Keratinocyte (primary cell): Measurements from ENCODE around the gene ANO10. TPM values are rescaled to one million over a fixed set of nuclear protein-coding genes. Genes with fewer than 3 reads are reported as not detected.

Experiments
- DNase-seq: peaks from one replicate; pipeline ENCODE4 v3.0.0-alpha.2; 2011; ENCODE audit warnings: low read depth, missing footprints, low spot score
- FAIRE-seq: peaks from 2 replicates; lab custom pipeline; 2011; peaks lifted over from hg19 to GRCh38; lab: Jason Lieb, UNC
- H2AFZ ChIP-seq: 2 replicates; pipeline ENCODE4 v1.6.0; 2012; ENCODE audit warnings: low read length, control low read depth, inconsistent platforms; ENCODE audit not compliant: control insufficient read depth
- H3K27ac ChIP-seq: 2 replicates; pipeline ENCODE4 v1.5.1; 2011; ENCODE audit warnings: low read length; ENCODE audit not compliant: control insufficient read depth, insufficient read depth
- H3K27me3 ChIP-seq: 3 replicates; pipeline ENCODE4 v1.6.0; 2011; ENCODE audit warnings: low read length; ENCODE audit not compliant: control insufficient read depth, insufficient read depth; ENCODE audit errors: extremely low read depth
- H3K36me3 ChIP-seq, 2 experiments: 2 replicates in 1 of 2; 3 replicates in 1 of 2; pipeline ENCODE4 v1.5.1; 2011; ENCODE audit warnings: low read length in 2 of 2, mild to moderate bottlenecking in 1 of 2; ENCODE audit not compliant: control insufficient read depth in 2 of 2, insufficient read depth in 2 of 2; ENCODE audit errors: extremely low read depth in 1 of 2
- H3K4me1 ChIP-seq: 3 replicates; pipeline ENCODE4 v1.5.1; 2011; ENCODE audit warnings: low read length; ENCODE audit not compliant: control insufficient read depth, insufficient read depth; ENCODE audit errors: extremely low read depth
- H3K4me2 ChIP-seq: 3 replicates; pipeline ENCODE4 v1.6.0; 2011; ENCODE audit warnings: low read depth, low read length; ENCODE audit not compliant: control insufficient read depth, insufficient read depth; ENCODE audit errors: extremely low read depth
- H3K4me3 ChIP-seq, 3 experiments: fragments of 200-600 bp in 1 of 3; sonication (generic) in 1 of 3; 2 replicates in 2 of 3; 3 replicates in 1 of 3; pipeline ENCODE4 v1.5.1; 2011 to 2016; ENCODE audit warnings: low read length in 3 of 3, mild to moderate bottlenecking in 3 of 3, control low read depth in 2 of 3, inconsistent platforms in 1 of 3, low read depth in 1 of 3, mixed read lengths in 1 of 3, mixed run types in 1 of 3, moderate library complexity in 1 of 3; ENCODE audit not compliant: control insufficient read depth in 2 of 3, insufficient read depth in 2 of 3; ENCODE audit errors: extremely low read depth in 1 of 3
- H3K79me2 ChIP-seq: 2 replicates; pipeline ENCODE4 v1.6.0; 2012; ENCODE audit warnings: low read length; ENCODE audit not compliant: control insufficient read depth, insufficient read depth
- H3K9ac ChIP-seq: 3 replicates; pipeline ENCODE4 v1.6.0; 2011; ENCODE audit warnings: low read length; ENCODE audit not compliant: control insufficient read depth, insufficient read depth; ENCODE audit errors: extremely low read depth
- H3K9me1 ChIP-seq: 3 replicates; pipeline ENCODE4 v1.6.0; 2011; ENCODE audit warnings: low read length; ENCODE audit not compliant: control insufficient read depth, insufficient read depth; ENCODE audit errors: extremely low read depth
- H3K9me3 ChIP-seq: 2 replicates; pipeline ENCODE4 v1.5.1; 2012; ENCODE audit warnings: low read depth, low read length; ENCODE audit not compliant: control insufficient read depth
- H4K20me1 ChIP-seq: 3 replicates; pipeline ENCODE4 v1.6.0; 2011; ENCODE audit warnings: low read length; ENCODE audit not compliant: control insufficient read depth, insufficient read depth; ENCODE audit errors: extremely low read depth
- CTCF ChIP-seq, 3 experiments: IDR thresholded peaks in 1 of 3; conservative IDR thresholded peaks in 1 of 3; optimal IDR thresholded peaks in 1 of 3; 2 replicates in 2 of 3; 3 replicates in 1 of 3; pipeline versions ENCODE3 to v1.5.1; 2011; ENCODE audit warnings: low read length in 3 of 3, mild to moderate bottlenecking in 3 of 3, moderate library complexity in 2 of 3, control low read depth in 1 of 3, inconsistent platforms in 1 of 3; ENCODE audit not compliant: insufficient read depth in 2 of 3; ENCODE audit errors: extremely low read depth in 1 of 3
- EZH2 ChIP-seq: IDR thresholded peaks from one replicate; pipeline ENCODE4 v1.6.1; 2012; ENCODE audit warnings: inconsistent platforms, mild to moderate bottlenecking, low read length, moderate library complexity
- dilution Hi-C: fragments of 300-500 bp; cut with MboI; formaldehyde crosslinking; loops from one replicate; pipeline ENCODE4 v1.7.0; 2020; ENCODE audit warnings: low sequenced_read_pairs; ENCODE audit not compliant: extremely low pct_ligation_motif_present
- polyA plus RNA-seq, 5 experiments: library from polyadenylated mRNA; depleted of rRNA in 3 of 5; stranded (reverse) in 3 of 5; stranded (forward) in 1 of 5; unstranded in 1 of 5; fragments of >200 nt; gene quantifications; 1 replicate in 1 of 5; 2 replicates in 3 of 5; 3 replicates in 1 of 5; pipeline versions ENCODE4 v1.2.1 to v1.2.3, GENCODE V29; 2011 to 2012; ENCODE audit warnings: missing spikeins in 2 of 5, low read depth in 1 of 5, low replicate concordance in 1 of 5

ANO10 gene
- polyA plus RNA-seq, 1 donor (not counting 4 experiments of a cell fraction or from before 2014, with no cell fraction given), result 48.8 TPM

GRCh38 chr3:43327582-43327979, 294.2 kb downstream of the ANO10 start:
- Histone ChIP-seq H3K9me3 (no peaks in the 10 kb centered on the region), H3K4me3 (no peak overlapping the region), H4K20me1 (no peaks in the 10 kb centered on the region), H3K9me1 (no peaks in the 10 kb centered on the region), H3K27me3 (no peaks in the 10 kb centered on the region), H3K36me3 (peaks cover 0 to 1% of the 10 kb centered on the region in 2 experiments), H3K4me2 (no peak overlapping the region), H3K9ac (no peak overlapping the region), H2AFZ (no peak overlapping the region), H3K27ac (no peak overlapping the region), H3K4me1 (peaks cover 7% of the 10 kb centered on the region), H3K79me2 (peaks cover 52% of the 10 kb centered on the region)
- no peak for FAIRE-seq
- dilution Hi-C loops, result no loop called here
- DNase-seq, result no peak
- no peak for TF ChIP-seq EZH2
- no peak for TF ChIP-seq CTCF (optimal IDR thresholded peaks at IDR 0.05 in 1 of 3, IDR thresholded peaks at IDR 0.05 in 1 of 3, conservative IDR thresholded peaks at IDR 0.05 in 1 of 3; ENCODE audit: extremely low read depth in 1 of 3, insufficient read depth in 2 of 3, low read length in 3 of 3)

DNA sequence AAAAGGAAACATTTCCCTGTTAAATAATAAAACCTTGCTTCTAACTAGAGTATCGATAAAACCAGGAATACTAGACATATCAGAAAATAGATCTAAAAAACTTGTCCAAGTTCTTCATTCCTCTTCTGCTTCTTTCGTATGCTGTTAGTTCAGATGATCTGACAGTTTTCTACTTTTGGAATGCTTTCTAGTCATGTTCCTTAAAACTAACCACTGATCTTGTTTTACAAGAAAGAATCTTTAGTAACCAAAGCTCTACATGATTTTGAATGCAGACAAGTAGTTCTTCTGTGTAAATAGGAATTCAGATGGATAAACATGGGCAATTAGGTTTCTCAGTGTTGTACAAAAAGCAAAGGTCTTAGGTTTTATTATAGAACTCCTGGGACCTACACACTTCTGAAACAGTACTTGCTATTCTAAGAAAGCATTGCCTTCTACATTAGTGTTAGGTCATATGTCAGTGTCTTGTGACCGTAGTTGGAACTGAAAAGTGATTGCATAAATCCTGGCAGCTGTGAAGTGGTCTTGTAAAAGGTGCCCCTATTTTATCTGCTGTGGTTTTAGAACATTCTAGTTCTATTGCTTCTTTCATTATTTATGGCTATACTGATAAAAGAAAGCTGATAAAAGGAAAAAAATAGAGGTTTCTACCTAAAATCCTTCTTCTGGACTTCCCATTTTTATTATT, 294.8 kb downstream of the ANO10 start:
- no peaks in the 10 kb centered on the region for H3K9me1 ChIP-seq
- no peak for DNase-seq
- no peak for FAIRE-seq
- H3K4me2 ChIP-seq, result no peak overlapping the region
- H3K9me3 ChIP-seq, result no peaks in the 10 kb centered on the region
- peaks cover 52% of the 10 kb centered on the region for H3K79me2 ChIP-seq
- H3K27ac ChIP-seq, result no peak overlapping the region
- dilution Hi-C loops, result no loop called here
- TF ChIP-seq CTCF (optimal IDR thresholded peaks at IDR 0.05 in 1 of 3, IDR thresholded peaks at IDR 0.05 in 1 of 3, conservative IDR thresholded peaks at IDR 0.05 in 1 of 3; ENCODE audit: extremely low read depth in 1 of 3, insufficient read depth in 2 of 3, low read length in 3 of 3) (no peak), EZH2 (no peak)
- H3K27me3 ChIP-seq, result no peaks in the 10 kb centered on the region
- no peak overlapping the region for H2AFZ ChIP-seq
- H4K20me1 ChIP-seq, result no peaks in the 10 kb centered on the region
- peaks cover 7% of the 10 kb centered on the region for H3K4me1 ChIP-seq
- H3K9ac ChIP-seq, result no peak overlapping the region
- H3K4me3 ChIP-seq, result no peak overlapping the region
- H3K36me3 ChIP-seq, result no peaks in the 10 kb centered on the region
